HG02938 (cell line): ENCODE results near the gene NUP205.
A peak's percentile ranks its signal among the peaks of the same experiment; 100 is the strongest.
"Not testable (repeated sequence)": the region's sequence is repeated elsewhere in the genome, so short reads cannot be mapped to it uniquely, and the experiment has no call there.

Experiments
- ATAC-seq: cut with Tn5 transposase; IDR thresholded peaks from one replicate; pipeline ENCODE4 v1.9.1; 2021; ENCODE audit warnings: mild to moderate bottlenecking, moderate library complexity; ENCODE audit not compliant: unreplicated experiment

The NUP205 gene

GRCh38 chr7:135617781-135618180, 60.1 kb downstream of the NUP205 start:
- ATAC-seq = no peak

GRCh38 chr7:135618510-135618909, 60.8 kb downstream of the NUP205 start:
- ATAC-seq = no peak

- ATAC-seq = no peak
Observed at GRCh38 chr7:135620447-135620846, 62.7 kb downstream of the NUP205 start.

- no peak for ATAC-seq
Observed at GRCh38 chr7:135620980-135621850, 63.5 kb downstream of the NUP205 start.

- ATAC-seq = no peak
Observed at GRCh38 chr7:135634191-135634878, 76.6 kb downstream of the NUP205 start.

- not testable (repeated sequence) for ATAC-seq
Observed at GRCh38 chr7:135639690-135640089, 82.0 kb downstream of the NUP205 start.

- ATAC-seq = no peak
Observed at GRCh38 chr7:135644154-135644553, 86.4 kb downstream of the NUP205 start.

- no peak for ATAC-seq
Observed at GRCh38 chr7:135644729-135645128, 87.0 kb downstream of the NUP205 start.

- ATAC-seq = no peak
Observed at GRCh38 chr7:135645296-135645904, 87.7 kb downstream of the NUP205 start.

GRCh38 chr7:135647755-135648154, 90.0 kb downstream of the NUP205 start:
- no peak for ATAC-seq

- no peak for ATAC-seq
Observed at GRCh38 chr7:135648235-135648634, 90.5 kb downstream of the NUP205 start.

- no peak for ATAC-seq
Observed at GRCh38 chr7:135650831-135651573, 93.3 kb downstream of the NUP205 start.

- no peak for ATAC-seq
Observed at GRCh38 chr7:135653340-135654080, 95.8 kb downstream of the NUP205 start.

- no peak for ATAC-seq
Observed at GRCh38 chr7:135658564-135658963, 100.8 kb downstream of the NUP205 start.

- ATAC-seq = no peak
Observed at GRCh38 chr7:135659159-135659846, 101.6 kb downstream of the NUP205 start.

GRCh38 chr7:135661311-135662122, 103.8 kb downstream of the NUP205 start:
- no peak for ATAC-seq

- no peak for ATAC-seq
Observed at GRCh38 chr7:135662123-135662372, 104.3 kb downstream of the NUP205 start.

GRCh38 chr7:135662373-135663114, 104.8 kb downstream of the NUP205 start, which contains the start of gene STMP1:
Gene STMP1, plus strand, starts transcription at chr7:135662514.
- peak; percentile 87 for ATAC-seq
